Activated CD8-positive, alpha-beta memory T cell treated with anti-CD3 and anti-CD28 coated beads, Interleukin-2, amount 50 U/mL, for 1 hour (primary cell): Measurements from ENCODE around the gene UGT1A6.
"Not testable (repeated sequence)": the region's sequence is repeated elsewhere in the genome, so short reads cannot be mapped to it uniquely, and the experiment has no call there.

ENCODE experiments used
- DNase-seq: peaks from one replicate; pipeline ENCODE4 v3.0.0-alpha.2; 2020; ENCODE audit errors: extremely low read depth

UGT1A6 gene

DNA sequence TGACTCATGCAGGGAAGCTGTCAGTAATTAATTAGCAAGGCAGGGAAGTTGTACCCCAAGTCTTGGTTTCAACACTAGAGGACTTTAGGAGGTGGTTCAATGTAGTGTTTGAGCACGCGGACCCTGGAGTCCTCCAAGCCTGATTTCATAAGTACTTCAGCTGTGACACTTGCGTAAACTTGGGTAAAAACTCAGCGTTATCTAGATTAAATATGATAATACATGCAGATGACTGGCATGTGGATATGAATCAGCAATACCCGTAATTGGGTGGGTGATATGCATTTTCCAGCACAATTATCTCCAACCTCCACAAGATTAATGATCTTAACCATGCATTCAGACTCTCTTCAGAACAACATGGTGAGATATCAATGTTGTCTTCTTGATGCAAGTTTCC, 5.8 kb upstream of the UGT1A6 start:
- DNase-seq, result no peak

DNA sequence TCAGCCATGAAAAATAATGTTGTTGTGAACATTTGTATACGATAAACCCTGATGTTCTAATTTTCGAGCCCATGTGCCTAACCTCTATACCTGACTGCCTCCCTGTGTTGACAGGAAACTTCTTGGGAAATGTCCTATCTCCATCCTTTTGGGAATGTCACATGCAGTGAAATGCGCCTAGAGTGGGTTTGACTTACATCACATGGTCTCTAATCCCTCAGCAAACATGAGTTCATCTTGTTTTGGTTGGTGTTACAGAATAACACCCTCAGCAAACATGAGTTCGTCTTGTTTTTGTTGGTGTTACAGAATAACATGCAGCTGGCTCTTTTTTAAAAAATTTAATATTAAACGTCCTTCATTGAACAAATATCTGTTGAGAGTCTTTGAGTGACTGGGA, 4.3 kb upstream of the UGT1A6 start:
- DNase-seq, result no peak

DNA sequence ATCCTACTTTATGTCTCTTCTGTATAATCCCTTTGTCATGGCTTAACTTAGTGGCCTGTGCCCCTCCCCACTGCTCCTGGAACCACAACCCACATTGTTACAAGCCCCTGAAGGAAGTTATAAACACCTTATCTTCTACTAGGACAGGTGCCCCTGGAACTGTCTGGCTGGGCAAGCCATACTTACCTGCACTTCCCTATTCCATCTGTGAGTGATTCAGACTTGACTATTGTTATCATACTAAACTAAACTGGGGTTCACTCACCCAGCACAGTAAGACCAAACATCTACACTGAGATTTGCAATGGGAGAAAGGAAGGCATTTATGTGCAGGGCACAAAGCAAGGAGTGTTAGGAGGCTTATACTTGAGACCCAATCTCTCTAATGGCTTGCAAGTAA, 3.7 kb upstream of the UGT1A6 start:
- DNase-seq, result no peak

GRCh38 chr2:233689501-233689900, 3.2 kb upstream of the UGT1A6 start:
- DNase-seq, result no peak

- no peak for DNase-seq
These were observed 2.2 kb upstream of the UGT1A6 start for GRCh38 chr2:233690444-233690843.

DNA sequence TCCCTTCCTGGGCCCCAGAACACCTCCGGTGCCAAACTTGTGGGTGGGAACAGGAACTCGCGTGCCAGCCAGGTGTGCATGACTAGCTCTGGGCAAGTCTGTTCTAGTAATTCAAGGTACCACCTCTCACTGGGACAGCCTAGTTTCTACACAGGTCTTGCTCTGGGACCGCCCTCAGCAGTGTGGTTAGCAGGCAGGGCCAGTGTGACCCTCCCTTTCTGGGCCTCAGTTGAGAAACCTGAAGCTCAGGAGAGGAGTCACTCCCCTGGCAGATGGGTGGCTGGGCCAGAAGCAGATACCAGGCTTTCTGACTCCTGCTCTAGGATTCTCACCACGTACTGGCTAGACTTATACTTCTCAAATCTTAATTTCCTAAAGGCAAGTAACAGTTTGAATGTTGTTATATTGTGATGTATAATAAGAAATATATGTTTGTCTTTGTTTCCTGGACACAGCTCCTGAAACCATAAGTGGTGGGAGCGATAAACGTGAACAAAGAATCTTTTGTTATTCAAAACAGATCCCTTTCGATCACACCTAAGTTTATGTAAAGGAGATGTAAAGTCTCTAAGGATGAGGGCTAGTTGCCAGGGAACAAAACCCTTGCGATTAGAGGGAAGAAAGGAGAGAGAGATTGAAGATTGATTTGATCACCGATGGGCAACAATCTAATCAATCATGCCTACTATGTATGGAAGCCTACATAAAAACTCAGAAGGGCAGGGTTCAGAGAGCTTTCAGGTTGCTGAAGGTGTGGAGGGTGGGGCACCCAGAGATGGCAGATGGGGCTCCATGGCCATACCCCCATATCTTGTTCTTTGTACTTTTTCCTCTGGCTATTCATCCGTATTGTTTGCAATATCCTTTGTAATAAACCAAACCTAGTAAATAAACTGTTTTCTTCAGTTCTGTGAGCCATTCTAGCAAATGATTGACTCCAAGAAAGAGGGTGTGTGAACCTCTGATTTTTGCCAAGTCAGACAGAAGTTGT, 952 bp upstream of the UGT1A6 start:
- no peak for DNase-seq

DNA sequence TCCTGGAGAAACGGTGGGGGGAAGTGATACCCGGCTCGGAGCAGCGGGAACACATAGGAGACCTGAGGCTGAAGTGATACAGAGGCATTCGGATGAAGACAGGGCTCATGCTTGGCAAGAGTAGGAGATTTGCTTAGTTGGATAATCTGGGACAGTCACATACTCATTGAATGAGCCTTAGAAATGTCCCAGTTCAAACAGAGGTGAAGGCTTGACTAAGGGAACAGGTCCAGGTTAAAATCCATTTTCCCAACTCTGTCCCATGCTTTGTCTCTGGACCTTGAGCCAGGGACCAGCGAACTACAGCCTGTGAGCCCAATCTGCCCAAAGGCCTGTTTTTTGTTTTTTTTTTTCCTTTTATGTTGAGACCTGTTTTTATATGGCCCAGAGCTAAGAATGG, 1.3 kb downstream of the UGT1A6 start:
- no peak for DNase-seq

DNA sequence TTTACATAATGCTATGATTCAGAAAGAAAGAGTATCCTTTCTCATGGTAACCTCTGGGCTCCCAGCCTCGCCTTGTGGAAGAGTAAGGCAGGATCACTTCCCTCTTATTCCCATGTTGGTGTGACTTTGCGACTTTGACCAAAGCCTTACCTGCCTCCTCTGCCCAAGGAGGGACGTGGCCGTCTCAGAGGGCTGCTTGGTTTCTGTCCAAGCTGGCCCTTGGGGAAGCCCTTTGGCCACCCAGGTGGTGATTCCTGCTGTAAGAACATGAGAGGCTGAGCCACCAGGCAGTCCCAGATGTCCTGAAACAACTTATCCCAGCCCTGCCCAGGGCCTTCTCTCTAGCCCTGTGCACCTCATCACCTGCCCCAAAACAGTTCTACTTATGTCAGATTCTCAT, 6.0 kb downstream of the UGT1A6 start:
- no peak for DNase-seq

- no peak for DNase-seq
These were observed 6.8 kb downstream of the UGT1A6 start for GRCh38 chr2:233699424-233700027.

DNA sequence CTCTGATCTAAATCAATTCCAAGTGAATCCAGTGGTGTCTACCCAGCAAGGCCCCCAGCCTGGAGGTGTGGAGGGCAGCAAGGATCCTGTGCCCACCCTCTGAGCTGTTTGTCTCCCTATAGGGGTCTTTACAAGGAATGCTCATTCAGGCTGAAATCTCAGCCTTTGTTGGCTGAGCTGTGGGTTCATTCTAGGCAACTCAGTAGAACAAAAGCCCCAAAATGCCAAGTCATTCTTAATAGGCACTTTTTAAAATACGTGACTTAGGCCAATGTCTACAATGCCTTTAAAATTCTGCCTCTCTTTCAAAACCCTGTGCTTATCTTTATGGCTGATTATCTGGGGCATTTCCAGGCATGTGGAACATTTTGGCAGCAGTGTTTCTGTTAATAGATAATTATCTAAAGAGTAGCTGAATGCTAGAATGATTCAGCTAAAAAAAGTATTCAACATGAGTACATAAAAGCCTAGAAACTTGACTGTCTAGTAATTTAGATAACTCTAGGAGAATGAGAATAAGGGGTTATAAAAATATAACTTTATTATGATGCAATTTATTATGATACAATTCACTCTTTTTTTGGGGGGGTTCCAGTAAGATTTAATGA, 7.4 kb downstream of the UGT1A6 start:
- DNase-seq, result no peak

GRCh38 chr2:233700842-233701241, 8.2 kb downstream of the UGT1A6 start:
- not testable (repeated sequence) for DNase-seq

DNA sequence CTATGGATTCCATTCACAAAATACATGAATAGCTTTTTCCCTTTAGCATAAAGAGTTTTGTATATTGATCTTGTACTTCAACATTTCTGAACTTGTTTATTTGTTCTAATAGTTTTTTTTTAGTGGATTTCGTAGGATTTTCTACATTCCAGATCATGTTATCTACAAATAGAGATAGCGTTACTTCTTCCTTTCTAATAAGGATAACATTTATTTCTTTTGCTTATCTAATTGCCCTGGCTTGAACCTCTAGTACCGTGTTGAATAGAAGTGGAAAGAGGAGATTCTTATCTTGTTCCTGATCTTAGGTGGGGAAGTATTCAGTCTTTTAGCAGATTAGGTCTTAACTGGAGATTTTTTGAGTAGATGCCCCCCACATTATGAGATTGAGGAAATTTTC, 9.5 kb downstream of the UGT1A6 start:
- no peak for DNase-seq

GRCh38 chr2:233705911-233706506, 13.3 kb downstream of the UGT1A6 start:
- no peak for DNase-seq

DNA sequence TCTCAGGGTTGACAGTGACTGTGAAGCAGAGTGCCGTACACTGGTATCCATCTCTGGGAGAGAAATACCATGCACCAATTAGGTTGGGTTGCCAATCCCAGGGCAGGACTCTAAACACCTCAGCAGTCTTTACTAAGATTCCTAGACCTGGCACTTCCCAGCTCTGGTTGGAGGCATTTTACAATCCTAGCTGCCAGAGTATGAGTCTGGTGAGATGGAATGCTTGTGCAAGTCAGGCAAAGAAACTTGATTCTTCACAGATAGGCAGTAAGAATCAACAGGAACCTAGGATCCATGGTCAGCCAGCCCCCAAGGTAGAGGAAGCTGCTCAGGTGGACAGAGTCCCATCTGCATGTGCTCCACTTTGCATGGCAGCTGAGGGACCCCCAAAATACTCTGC, 14.0 kb downstream of the UGT1A6 start:
- DNase-seq, result no peak

DNA sequence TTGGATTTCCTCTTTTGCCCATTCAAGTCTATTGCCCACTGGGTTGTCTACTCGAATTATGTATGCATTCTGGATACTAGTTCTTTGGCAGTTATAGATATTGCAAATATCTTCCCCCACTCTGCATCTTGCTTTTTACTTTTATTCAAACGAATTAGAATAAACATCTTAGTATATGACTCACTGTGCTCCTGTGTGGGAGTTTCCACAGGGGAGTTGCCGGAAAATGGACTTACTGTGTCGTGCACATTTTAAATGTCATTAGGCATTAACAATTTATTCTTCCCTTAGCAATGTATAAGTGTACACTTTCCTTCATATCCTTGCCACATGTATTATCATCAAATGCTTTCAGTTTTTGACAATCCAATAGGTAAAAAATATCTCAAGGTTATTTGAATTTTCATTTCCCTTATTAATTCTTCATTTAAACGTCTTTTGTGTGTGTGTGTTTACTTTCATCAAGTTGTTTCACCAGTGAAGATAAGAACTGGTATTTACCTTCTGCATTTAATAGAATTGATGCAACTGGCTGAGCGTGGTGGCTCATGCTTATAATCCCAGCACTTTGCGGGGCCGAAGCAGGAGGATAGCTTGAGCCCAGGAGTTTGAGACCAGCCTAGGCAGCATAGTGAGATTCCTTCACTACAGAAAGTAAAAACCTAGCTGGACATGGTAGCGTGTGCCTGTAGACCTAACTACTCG, 15.4 kb downstream of the UGT1A6 start:
- no peak for DNase-seq

DNA sequence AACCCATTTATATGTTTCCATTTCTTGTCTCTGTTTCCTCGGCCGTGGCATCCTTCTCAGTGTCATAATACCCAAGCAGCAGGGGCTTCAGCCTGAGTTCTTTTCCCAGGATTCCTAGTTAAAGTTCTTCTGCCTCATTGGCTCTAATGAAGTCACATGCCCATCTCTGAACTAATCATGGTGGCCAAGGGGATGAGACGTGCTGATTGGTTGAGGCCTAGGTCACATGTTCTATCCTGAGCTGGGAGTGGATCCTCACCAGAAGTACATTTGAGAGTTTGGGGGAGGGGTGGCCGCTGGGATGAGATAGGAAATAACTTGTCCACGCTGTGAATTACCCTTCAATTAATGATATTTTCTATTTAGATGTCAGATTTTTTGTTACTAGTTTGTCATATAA, 16.3 kb downstream of the UGT1A6 start:
- no peak for DNase-seq

GRCh38 chr2:233711312-233712008, 18.8 kb downstream of the UGT1A6 start:
- DNase-seq, result peak; percentile 35

DNA sequence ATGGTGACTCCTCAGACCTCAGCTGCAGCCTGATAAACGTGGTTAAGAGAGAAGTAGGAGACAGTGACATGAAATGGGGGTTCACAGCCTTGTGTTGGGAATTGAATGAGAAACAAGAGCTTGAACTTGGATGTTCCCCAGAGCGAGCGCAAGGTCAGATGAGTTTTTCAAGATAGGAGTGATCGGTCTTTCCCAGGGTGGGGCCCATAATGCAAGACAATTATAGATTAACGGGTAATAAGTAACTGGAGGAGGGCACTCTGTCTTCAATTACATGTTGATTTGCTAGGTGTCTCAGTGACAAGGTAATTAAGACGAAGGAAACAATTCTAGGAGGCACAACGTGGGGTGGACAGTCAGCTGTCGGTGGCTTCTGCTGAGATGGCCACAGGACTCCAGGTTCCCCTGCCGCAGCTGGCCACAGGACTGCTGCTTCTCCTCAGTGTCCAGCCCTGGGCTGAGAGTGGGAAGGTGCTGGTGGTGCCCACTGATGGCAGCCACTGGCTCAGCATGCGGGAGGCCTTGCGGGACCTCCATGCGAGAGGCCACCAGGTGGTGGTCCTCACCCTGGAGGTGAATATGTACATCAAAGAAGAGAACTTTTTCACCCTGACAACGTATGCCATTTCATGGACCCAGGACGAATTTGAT, 20.0 kb downstream of the UGT1A6 start, which contains the start of gene UGT1A5:
TSS of gene UGT1A5 (plus strand) at position 297 of the 651 bp plus-strand sequence. CDS start at position 382, 85 bp downstream.
- no peak for DNase-seq

DNA sequence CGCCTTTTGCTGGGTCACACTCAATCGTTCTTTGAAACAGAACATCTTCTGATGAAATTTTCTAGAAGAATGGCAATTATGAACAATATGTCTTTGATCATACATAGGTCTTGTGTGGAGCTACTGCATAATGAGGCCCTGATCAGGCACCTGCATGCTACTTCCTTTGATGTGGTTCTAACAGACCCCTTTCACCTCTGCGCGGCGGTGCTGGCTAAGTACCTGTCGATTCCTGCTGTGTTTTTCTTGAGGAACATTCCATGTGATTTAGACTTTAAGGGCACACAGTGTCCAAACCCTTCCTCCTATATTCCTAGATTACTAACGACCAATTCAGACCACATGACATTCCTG, 20.5 kb downstream of the UGT1A6 start:
- DNase-seq, result no peak

GRCh38 chr2:233714121-233714520, 21.4 kb downstream of the UGT1A6 start:
- DNase-seq, result no peak

- no peak for DNase-seq
These were observed 25.9 kb downstream of the UGT1A6 start, which contains the start of gene UGT1A4 for GRCh38 chr2:233718552-233718951. Gene UGT1A4, plus strand, starts transcription at chr2:233718736. Its CDS starts 85 bp downstream, at chr2:233718821.
